ENCODE measurements around the gene PDP2.

- TF ChIP-seq CTCF (IDR thresholded peaks at IDR 0.05), result peak in 1 of 7 experiments; percentile 19
- TF ChIP-seq POLR2A (IDR thresholded peaks at IDR 0.05), result peak; percentile 56 to 91 (median 87)
Observed at GRCh38 chr16:66880288-66881013, at the start of gene PDP2.

Data from body of pancreas (tissue), 4 donors.